H1 (cell line): ENCODE measurements around the gene PDE6D. TPM values are rescaled to one million over a fixed set of nuclear protein-coding genes. Genes with fewer than 3 reads are reported as not detected.

ENCODE experiments used
- CTCF ChIA-PET: fragments of 300-600 bp; sonication (Branson Sonifier 250); formaldehyde crosslinking; loops from one replicate; lab custom pipeline; 2021; ENCODE audit not compliant: partially characterized antibody; lab: Charles Lee
- POLR2A ChIA-PET: fragments of 300-600 bp; sonication (Branson Sonifier 250); formaldehyde crosslinking; loops from one replicate; lab custom pipeline; 2021; ENCODE audit warnings: inconsistent platforms; ENCODE audit not compliant: partially characterized antibody; lab: Charles Lee
- DNase-seq, 2 experiments: peaks; one replicate each; pipeline versions ENCODE4 v3.0.0 to v3.0.0-alpha.2; 2010 to 2022; ENCODE audit warnings: low spot score in 2 of 2, low read depth in 1 of 2, mixed read lengths in 1 of 2
- FAIRE-seq: peaks from 2 replicates; lab custom pipeline; 2011; peaks lifted over from hg19 to GRCh38; lab: Jason Lieb, UNC
- H2AFZ ChIP-seq: 2 replicates; pipeline ENCODE4 v1.8.1; 2012; ENCODE audit warnings: low read length, inconsistent platforms
- H2AK5ac ChIP-seq: 2 replicates; pipeline ENCODE4 v1.6.1; 2013; ENCODE audit warnings: low read depth, low read length
- H2BK120ac ChIP-seq: replicated peaks from 2 replicates; pipeline ENCODE3; 2013; ENCODE audit warnings: low read depth, low read length, inconsistent platforms
- H2BK12ac ChIP-seq: 2 replicates; pipeline ENCODE4 v1.6.1; 2013; ENCODE audit warnings: low read depth, low read length
- H2BK15ac ChIP-seq: 2 replicates; pipeline ENCODE4 v1.6.1; 2013; ENCODE audit warnings: low read length
- H2BK20ac ChIP-seq: 2 replicates; pipeline ENCODE4 v1.6.1; 2013; ENCODE audit warnings: low read length
- H2BK5ac ChIP-seq: 2 replicates; pipeline ENCODE4 v1.6.1; 2013; ENCODE audit warnings: low read depth, low read length
- H3K14ac ChIP-seq: 2 replicates; pipeline ENCODE4 v1.6.1; 2013; ENCODE audit warnings: inconsistent platforms; ENCODE audit not compliant: insufficient read length
- H3K18ac ChIP-seq: 2 replicates; pipeline ENCODE4 v1.6.1; 2013; ENCODE audit warnings: low read length; ENCODE audit errors: extremely low read depth
- H3K23ac ChIP-seq: 2 replicates; pipeline ENCODE4 v1.6.1; 2013; ENCODE audit warnings: inconsistent platforms; ENCODE audit not compliant: insufficient read length
- H3K23me2 ChIP-seq: 2 replicates; pipeline ENCODE4 v1.6.1; 2013; ENCODE audit warnings: low read depth, low read length
- H3K27ac ChIP-seq: 2 replicates; pipeline ENCODE4 v1.6.1; 2011; ENCODE audit warnings: low read depth, low read length, inconsistent platforms
- H3K27me3 ChIP-seq, 4 experiments: replicated peaks in 1 of 4; 1 replicate in 1 of 4; 2 replicates in 3 of 4; pipeline versions ENCODE4 v1.6.1 to v1.8.1; 2011 to 2013; ENCODE audit warnings: low read length in 3 of 4, mild to moderate bottlenecking in 3 of 4, inconsistent platforms in 2 of 4, mixed read lengths in 2 of 4, moderate library complexity in 1 of 4; ENCODE audit not compliant: control insufficient read depth in 3 of 4, insufficient read depth in 3 of 4; ENCODE audit errors: extremely low read depth in 1 of 4
- H3K36me3 ChIP-seq, 4 experiments: 2 replicates each; pipeline versions ENCODE4 v1.6.1 to v1.8.1; 2011 to 2013; ENCODE audit warnings: mild to moderate bottlenecking in 4 of 4, low read length in 3 of 4, moderate library complexity in 2 of 4, control low read depth in 1 of 4, inconsistent platforms in 1 of 4; ENCODE audit not compliant: insufficient read depth in 4 of 4, control insufficient read depth in 2 of 4
- H3K4ac ChIP-seq: replicated peaks from 2 replicates; pipeline ENCODE3; 2013; ENCODE audit warnings: low read length, low read depth, mixed read lengths, inconsistent platforms; ENCODE audit not compliant: insufficient read length
- H3K4me1 ChIP-seq, 4 experiments: replicated peaks in 1 of 4; 1 replicate in 1 of 4; 2 replicates in 3 of 4; pipeline versions ENCODE4 v1.6.1 to v1.8.1; 2011 to 2013; ENCODE audit warnings: low read length in 3 of 4, inconsistent platforms in 2 of 4, mixed read lengths in 1 of 4; ENCODE audit not compliant: insufficient read depth in 4 of 4, control insufficient read depth in 3 of 4
- H3K4me2 ChIP-seq, 2 experiments: 2 replicates each; pipeline versions ENCODE4 v1.6.1 to v1.8.1; 2011 to 2013; ENCODE audit warnings: low read depth in 2 of 2, low read length in 2 of 2, control low read depth in 1 of 2, inconsistent platforms in 1 of 2, mild to moderate bottlenecking in 1 of 2; ENCODE audit not compliant: insufficient read depth in 1 of 2
- H3K4me3 ChIP-seq, 4 experiments: fragments of 200-600, 300-600 bp in 1 of 4; sonication (generic), shearing (Covaris generic), sonication (Bioruptor Twin) in 1 of 4; 2 replicates each; pipeline versions ENCODE4 v1.5.1 to v1.8.1; 2011 to 2016; ENCODE audit warnings: low read length in 4 of 4, low read depth in 3 of 4, control low read depth in 2 of 4, inconsistent platforms in 2 of 4, mild to moderate bottlenecking in 2 of 4, mixed read lengths in 1 of 4, moderate library complexity in 1 of 4; ENCODE audit not compliant: insufficient read depth in 2 of 4; ENCODE audit errors: extremely low read depth in 1 of 4
- H3K56ac ChIP-seq: replicated peaks from 2 replicates; pipeline ENCODE3; 2013; ENCODE audit warnings: low read depth, mild to moderate bottlenecking, mixed read lengths, low read length, inconsistent platforms; ENCODE audit not compliant: insufficient read length
- H3K79me1 ChIP-seq: 2 replicates; pipeline ENCODE4 v1.6.1; 2013; ENCODE audit warnings: low read depth, low read length, control low read depth
- H3K79me2 ChIP-seq, 2 experiments: 2 replicates each; pipeline versions ENCODE4 v1.6.1 to v1.8.1; 2012 to 2013; ENCODE audit warnings: low read length in 2 of 2, mild to moderate bottlenecking in 2 of 2, inconsistent platforms in 1 of 2; ENCODE audit not compliant: insufficient read depth in 2 of 2, control insufficient read depth in 1 of 2
- H3K9ac ChIP-seq, 4 experiments: replicated peaks in 1 of 4; 1 replicate in 1 of 4; 2 replicates in 3 of 4; pipeline versions ENCODE4 v1.6.1 to v1.8.1; 2011 to 2013; ENCODE audit warnings: low read depth in 3 of 4, low read length in 3 of 4, control low read depth in 2 of 4, mild to moderate bottlenecking in 2 of 4, moderate library complexity in 2 of 4, inconsistent platforms in 1 of 4; ENCODE audit errors: extremely low read depth in 1 of 4
- H3K9me3 ChIP-seq, 2 experiments: 2 replicates each; pipeline versions ENCODE4 v1.6.1 to v1.8.1; 2012 to 2013; ENCODE audit warnings: mild to moderate bottlenecking in 2 of 2, moderate library complexity in 2 of 2, control low read depth in 1 of 2, inconsistent platforms in 1 of 2, low read depth in 1 of 2, low read length in 1 of 2, mixed read lengths in 1 of 2; ENCODE audit not compliant: insufficient read depth in 2 of 2
- H4K20me1 ChIP-seq, 2 experiments: replicated peaks in 1 of 2; 2 replicates each; pipeline versions ENCODE3 to v1.8.1; 2011 to 2013; ENCODE audit warnings: inconsistent platforms in 2 of 2, low read length in 2 of 2, mild to moderate bottlenecking in 1 of 2; ENCODE audit not compliant: insufficient read depth in 2 of 2, control insufficient read depth in 1 of 2
- H4K5ac ChIP-seq: 2 replicates; pipeline ENCODE4 v1.6.1; 2013; ENCODE audit warnings: low read length, low read depth, mixed read lengths, inconsistent platforms; ENCODE audit not compliant: insufficient read length
- H4K8ac ChIP-seq: 2 replicates; pipeline ENCODE4 v1.8.0; 2013; ENCODE audit warnings: mild to moderate bottlenecking, moderate library complexity, low read length, inconsistent platforms; ENCODE audit not compliant: insufficient read depth; ENCODE audit errors: extremely low read depth
- H4K91ac ChIP-seq: replicated peaks from 2 replicates; pipeline ENCODE3; 2013; ENCODE audit warnings: low read length, mixed read lengths, inconsistent platforms; ENCODE audit not compliant: insufficient read length
- ASH2L ChIP-seq: fragments of 200-600, 300-600 bp; sonication (generic); IDR thresholded peaks from one replicate; pipeline ENCODE4 v1.7.1; 2017; ENCODE audit warnings: low read length
- ATF3 ChIP-seq: IDR thresholded peaks from 2 replicates; pipeline ENCODE4 v1.6.1; 2011; ENCODE audit warnings: low read depth, mild to moderate bottlenecking, low read length; ENCODE audit not compliant: insufficient read depth
- BACH1 ChIP-seq: IDR thresholded peaks from 2 replicates; pipeline ENCODE4 v1.6.1; 2012; ENCODE audit warnings: low read length, improper control_type of control experiment
- BCL11A ChIP-seq, 2 experiments: IDR thresholded peaks; one replicate each; pipeline ENCODE4 v1.6.1; 2011; ENCODE audit warnings: low read depth in 2 of 2, low read length in 2 of 2, mild to moderate bottlenecking in 2 of 2
- GTF2F1 ChIP-seq: IDR thresholded peaks from 2 replicates; pipeline ENCODE4 v1.6.1; 2012; ENCODE audit warnings: low read depth, low read length, improper control_type of control experiment, borderline replicate concordance
- JUND ChIP-seq: IDR thresholded peaks from 2 replicates; pipeline ENCODE4 v1.6.1; 2011; ENCODE audit warnings: mild to moderate bottlenecking, improper control_type of control experiment, low read length
- KDM1A ChIP-seq: fragments of 200-600, 300-600 bp; sonication (generic); IDR thresholded peaks from 2 replicates; pipeline ENCODE4 v1.7.1; 2016; ENCODE audit warnings: mild to moderate bottlenecking, low read length, borderline replicate concordance
- SAP30 ChIP-seq: fragments of 300-600 bp; sonication (generic); IDR thresholded peaks from 2 replicates; pipeline ENCODE4 v1.7.1; 2012; ENCODE audit warnings: low read length, moderate library complexity, mild to moderate bottlenecking, inconsistent platforms; ENCODE audit not compliant: insufficient read depth, insufficient replicate concordance
- SP4 ChIP-seq: IDR thresholded peaks from 2 replicates; pipeline ENCODE4 v1.6.1; 2012; ENCODE audit warnings: low read length, inconsistent platforms
- TBP ChIP-seq: IDR thresholded peaks from 2 replicates; pipeline ENCODE4 v1.6.1; 2011; ENCODE audit warnings: low read depth, low read length, improper control_type of control experiment
- WGBS, 2 experiments: shearing (Covaris generic) in 1 of 2; methylation state at CpG; one replicate each; pipeline versions ENCODE4 v1.1.6 to v1.1.7; 2013 to 2015; ENCODE audit warnings: low lambda C conversion rate in 2 of 2, mixed read lengths in 2 of 2, inconsistent platforms in 1 of 2, low coverage in 1 of 2, missing lambda C conversion rate in 1 of 2; ENCODE audit not compliant: insufficient replicate concordance in 2 of 2, insufficient coverage in 1 of 2, insufficient read length in 1 of 2; ENCODE audit errors: extremely low coverage in 1 of 2, missing lambda C conversion rate in 1 of 2; 5-methylcytosine and 5-hydroxymethylcytosine counted together
- polyA plus RNA-seq, 7 experiments: library from polyadenylated mRNA; depleted of rRNA in 3 of 7; stranded (reverse) in 5 of 7; unstranded in 2 of 7; fragments of >200 nt in 5 of 7; fragments of 200-250 nt in 2 of 7; gene quantifications; 1 replicate in 5 of 7; 2 replicates in 1 of 7; 4 replicates in 1 of 7; pipeline versions ENCODE4 v1.2.1 to v1.2.3, GENCODE V29; 2011 to 2013; ENCODE audit warnings: missing spikeins in 2 of 7, mixed read lengths in 2 of 7
- total RNA-seq: library from RNA; stranded (reverse); fragmentation: NEBNext Ultra II Directional; extraction: Animal tissue kit (Norgen Biotek cat#: 25700); gene quantifications from 2 replicates; pipeline ENCODE4 v1.2.1, GENCODE V29; 2021
- TF ChIP-seq, protein P1 (sequence below): IDR thresholded peaks from 2 replicates; pipeline ENCODE4 v1.6.1; 2011; ENCODE audit warnings: low read length, improper control_type of control experiment

PDE6D gene
- total and polyA plus RNA-seq, 2 of the 8 experiments (the other 6 are each of a cell fraction or from before 2014, with no cell fraction given) = 33.7 to 63.9 TPM

GRCh38 chr2:231716666-231717280, 64.3 kb downstream of the PDE6D start:
- DNase-seq = no peak
- Histone ChIP-seq H3K23ac (no peak overlapping the region), H4K20me1 (peaks cover 4 to 9% of the 10 kb centered on the region in 2 experiments), H3K23me2 (no peaks in the 10 kb centered on the region), H3K4me2 (peak overlapping the region in 1 of 2 experiments; percentile 56; a peak in 1 of 4 replicates), H3K27ac (no peak overlapping the region), H3K79me2 (peaks cover 7 to 13% of the 10 kb centered on the region in 2 experiments; a peak in 3 of 4 replicates), H3K9ac (no peak overlapping the region), H3K56ac (no peak overlapping the region), H2BK15ac (0 out of 2 replicates have a peak overlapping the region, but pooled peaks have one; percentile 2), H3K4me3 (no peak overlapping the region), H4K5ac (no peak overlapping the region), H3K14ac (no peak overlapping the region), H4K8ac (no peak overlapping the region), H3K9me3 (no peaks in the 10 kb centered on the region), H2AK5ac (no peak overlapping the region), H2BK20ac (no peak overlapping the region), H3K79me1 (no peaks in the 10 kb centered on the region), H4K91ac (no peak overlapping the region), H3K36me3 (peaks cover 8 to 14% (median 10%) of the 10 kb centered on the region in 4 experiments), H2BK12ac (peak overlapping the region; percentile 53; the same call in 1 of the 2 replicates), H3K4ac (peak overlapping the region; percentile 61), H3K4me1 (peaks cover 0 to 24% (median 16%) of the 10 kb centered on the region in 4 experiments; a peak in 6 of 7 replicates), H3K27me3 (no peaks in the 10 kb centered on the region), H2BK5ac (no peak overlapping the region), H3K18ac (no peak overlapping the region), H2BK120ac (no peak overlapping the region), H2AFZ (no peak overlapping the region)
- WGBS, 2 experiments = 91% methylated on average over 11 of the region's 11 CpGs; no CpG with 5 or more reads in 1 of the 2 experiments
- CTCF ChIA-PET = interaction anchor here (0.6 to 12.1 kb wide), 20 partner anchors 7 to 1271 kb away, joined by 3 to 555 read pairs (median 4); partner anchors contain the start of gene COPS7B
- no peak for FAIRE-seq
- POLR2A ChIA-PET = interaction anchor here (0.5 to 22.8 kb wide), 12 partner anchors 12 to 264 kb away, joined by 3 to 1080 read pairs (median 4); partner anchors contain the start of genes PDE6D and PTMA
- TF ChIP-seq BCL11A (IDR thresholded peaks at IDR 0.05; ENCODE audit: low read depth in 2 of 2, low read length in 2 of 2) (no peak), ASH2L (no peak), JUND (no peak), TBP (no peak), ATF3 (no peak), BACH1 (no peak), KDM1A (no peak), SAP30 (no peak), GTF2F1 (no peak), SP4 (no peak)
- TF ChIP-seq, protein P1, sequence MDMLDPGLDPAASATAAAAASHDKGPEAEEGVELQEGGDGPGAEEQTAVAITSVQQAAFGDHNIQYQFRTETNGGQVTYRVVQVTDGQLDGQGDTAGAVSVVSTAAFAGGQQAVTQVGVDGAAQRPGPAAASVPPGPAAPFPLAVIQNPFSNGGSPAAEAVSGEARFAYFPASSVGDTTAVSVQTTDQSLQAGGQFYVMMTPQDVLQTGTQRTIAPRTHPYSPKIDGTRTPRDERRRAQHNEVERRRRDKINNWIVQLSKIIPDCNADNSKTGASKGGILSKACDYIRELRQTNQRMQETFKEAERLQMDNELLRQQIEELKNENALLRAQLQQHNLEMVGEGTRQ = no peak
